OCI-LY7 (cell line): Measurements from ENCODE around the gene ZC2HC1B.

Source experiments
- CTCF ChIP-seq: fragments of 200-600 bp; sonication (generic); conservative IDR thresholded peaks from 2 replicates; pipeline ENCODE4 v1.5.1; 2014; ENCODE audit warnings: mild to moderate bottlenecking, antibody characterized with exemption, low read length, moderate library complexity, mixed read lengths
- EZH2phosphoT487 ChIP-seq: fragments of 200-600 bp; sonication (generic); IDR thresholded peaks from 2 replicates; pipeline ENCODE4 v1.6.1; 2018; ENCODE audit warnings: low read depth, borderline replicate concordance, mild to moderate bottlenecking, mixed run types, antibody characterized with exemption, low read length, moderate library complexity, mixed read lengths

- no peak for TF ChIP-seq CTCF
- TF ChIP-seq EZH2phosphoT487 = no peak
These were observed 109.1 kb downstream of the ZC2HC1B start for GRCh38 chr6:143973097-143973966.
